Vagina (tissue), 2 donors: ENCODE results near the gene NSUN6.

Experiments used
- POLR2AphosphoS5 ChIP-seq, 2 donors: sonication (generic); formaldehyde crosslinking; IDR thresholded peaks; one replicate each; pipeline ENCODE4 v1.9.0; 2017; ENCODE audit warnings: antibody characterized with exemption in 2 of 2, mild to moderate bottlenecking in 2 of 2, low read depth in 1 of 2; ENCODE audit not compliant: insufficient read depth in 1 of 2
- TF ChIP-seq, protein P1 (sequence below), 3 experiments: fragments of 450-650 bp in 2 of 3; fragments of 200-600 bp in 1 of 3; sonication (generic) in 1 of 3; IDR thresholded peaks; one replicate each; pipeline ENCODE4 v1.5.1; 2017 to 2019; ENCODE audit warnings: antibody characterized with exemption in 3 of 3, mild to moderate bottlenecking in 2 of 3, moderate library complexity in 2 of 3

GRCh38 chr10:18653112-18653511, 1.7 kb upstream of the NSUN6 start:
- TF ChIP-seq, protein P1, sequence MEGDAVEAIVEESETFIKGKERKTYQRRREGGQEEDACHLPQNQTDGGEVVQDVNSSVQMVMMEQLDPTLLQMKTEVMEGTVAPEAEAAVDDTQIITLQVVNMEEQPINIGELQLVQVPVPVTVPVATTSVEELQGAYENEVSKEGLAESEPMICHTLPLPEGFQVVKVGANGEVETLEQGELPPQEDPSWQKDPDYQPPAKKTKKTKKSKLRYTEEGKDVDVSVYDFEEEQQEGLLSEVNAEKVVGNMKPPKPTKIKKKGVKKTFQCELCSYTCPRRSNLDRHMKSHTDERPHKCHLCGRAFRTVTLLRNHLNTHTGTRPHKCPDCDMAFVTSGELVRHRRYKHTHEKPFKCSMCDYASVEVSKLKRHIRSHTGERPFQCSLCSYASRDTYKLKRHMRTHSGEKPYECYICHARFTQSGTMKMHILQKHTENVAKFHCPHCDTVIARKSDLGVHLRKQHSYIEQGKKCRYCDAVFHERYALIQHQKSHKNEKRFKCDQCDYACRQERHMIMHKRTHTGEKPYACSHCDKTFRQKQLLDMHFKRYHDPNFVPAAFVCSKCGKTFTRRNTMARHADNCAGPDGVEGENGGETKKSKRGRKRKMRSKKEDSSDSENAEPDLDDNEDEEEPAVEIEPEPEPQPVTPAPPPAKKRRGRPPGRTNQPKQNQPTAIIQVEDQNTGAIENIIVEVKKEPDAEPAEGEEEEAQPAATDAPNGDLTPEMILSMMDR (IDR thresholded peaks at IDR 0.05), result no peak
- no peak for TF ChIP-seq POLR2AphosphoS5 (IDR thresholded peaks at IDR 0.05; ENCODE audit: insufficient read depth in 1 of 2, low read depth in 1 of 2)
